ENCODE measurements around the gene RIC8A.

The RIC8A gene

DNA sequence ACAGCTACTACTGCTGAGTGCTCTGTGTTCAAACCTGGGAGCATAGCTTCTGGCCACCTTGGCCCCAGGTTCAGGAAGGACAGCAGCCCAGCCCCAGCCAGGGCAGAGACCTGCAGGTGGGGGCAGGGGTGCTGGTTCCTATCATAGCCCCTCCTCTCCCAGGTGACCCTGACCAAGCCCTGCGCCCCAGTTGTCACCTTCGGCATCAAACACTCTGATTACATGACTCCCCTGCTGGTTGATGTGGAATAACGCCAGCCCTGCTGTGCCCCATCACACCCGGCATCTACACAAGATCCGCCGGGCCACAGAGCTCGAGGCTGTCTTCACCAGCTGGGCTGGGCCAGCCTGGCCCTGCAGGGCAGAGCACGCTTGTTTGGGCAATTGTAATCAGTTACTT is 7.7 kb upstream of the RIC8A start:
- ATAC-seq (replicated peaks) (peak; percentile 16), DNase-seq (no peak)
- Mint-ChIP-seq H3K9me3 (no peaks in the 10 kb centered on the region), H3K4me3 (no peak overlapping the region), H3K36me3 (peaks cover 14 to 22% of the 10 kb centered on the region in 2 donors), H3K4me1 (peaks cover 24 to 32% of the 10 kb centered on the region in 2 donors), H3K27me3 (no peaks in the 10 kb centered on the region), H3K27ac (no peak overlapping the region)

DNA sequence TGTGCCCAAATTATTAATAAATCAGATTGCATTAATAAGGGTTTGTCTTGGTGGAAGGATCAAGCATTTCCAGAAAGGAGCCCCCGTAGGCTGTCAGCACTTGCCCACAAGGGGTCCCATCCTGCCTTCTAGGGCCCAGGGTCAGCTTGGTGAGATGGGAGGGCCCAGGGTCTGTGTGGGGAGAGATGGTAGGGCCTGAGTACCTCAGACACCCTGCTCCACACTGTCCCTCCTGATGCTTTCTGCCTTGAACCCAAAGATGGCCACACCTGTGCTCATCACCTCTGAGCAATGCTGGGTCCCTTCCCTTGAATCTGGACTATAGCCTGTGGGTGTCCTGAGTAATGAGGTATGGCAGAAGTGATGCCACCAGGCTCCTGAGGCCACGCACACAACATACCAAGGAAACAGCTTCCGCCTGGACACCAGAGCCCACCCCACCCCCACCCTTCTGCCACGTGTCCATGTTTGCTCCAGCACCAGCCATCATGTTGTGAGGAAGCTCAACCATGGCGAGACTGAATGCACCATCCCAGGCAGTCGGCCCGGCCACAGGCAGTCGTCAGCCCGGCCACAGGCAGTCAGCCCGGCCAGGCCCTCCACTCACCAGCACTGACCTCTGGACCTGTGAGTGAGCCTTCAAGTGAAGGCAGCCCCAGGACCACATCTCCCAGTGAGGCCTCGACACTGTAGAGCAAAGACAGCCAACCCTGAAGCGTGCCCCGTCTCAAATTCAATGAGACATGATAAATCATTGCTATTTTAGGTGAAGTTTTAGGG is 7.1 kb upstream of the RIC8A start:
- no peak for ATAC-seq (replicated peaks)
- H3K27ac Mint-ChIP-seq = no peak overlapping the region
- H3K4me3 Mint-ChIP-seq = no peak overlapping the region
- no peaks in the 10 kb centered on the region for H3K27me3 Mint-ChIP-seq
- DNase-seq = no peak
- H3K9me3 Mint-ChIP-seq = no peaks in the 10 kb centered on the region
- H3K4me1 Mint-ChIP-seq = peaks cover 25 to 36% of the 10 kb centered on the region in 2 donors
- peaks cover 14 to 22% of the 10 kb centered on the region in 2 donors for H3K36me3 Mint-ChIP-seq

DNA sequence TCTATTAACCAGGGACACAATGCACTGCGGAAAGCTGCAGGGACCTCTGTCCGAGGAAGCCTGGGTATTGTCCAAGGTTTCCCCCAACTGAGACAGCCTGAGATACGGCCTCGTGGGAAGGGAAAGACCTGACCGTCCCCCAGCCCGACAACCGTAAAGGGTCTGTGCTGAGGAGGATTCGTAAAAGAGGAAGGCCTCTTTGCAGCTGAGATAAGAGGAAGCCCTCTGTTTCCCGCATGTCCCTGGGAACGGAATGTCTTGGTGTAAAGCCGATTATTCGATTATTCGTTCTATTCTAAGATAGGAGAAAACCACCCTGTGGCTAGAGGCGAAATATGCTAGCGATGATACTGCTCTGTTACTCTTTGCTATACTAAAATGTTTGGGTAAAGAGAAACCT is 5.5 kb upstream of the RIC8A start:
- Mint-ChIP-seq H3K27me3 (no peaks in the 10 kb centered on the region), H3K4me3 (no peak overlapping the region), H3K9me3 (no peaks in the 10 kb centered on the region), H3K4me1 (peaks cover 29 to 51% of the 10 kb centered on the region in 2 donors), H3K27ac (no peak overlapping the region), H3K36me3 (peaks cover 17 to 26% of the 10 kb centered on the region in 2 donors)
- no peak for ATAC-seq (replicated peaks)
- DNase-seq = no peak

DNA sequence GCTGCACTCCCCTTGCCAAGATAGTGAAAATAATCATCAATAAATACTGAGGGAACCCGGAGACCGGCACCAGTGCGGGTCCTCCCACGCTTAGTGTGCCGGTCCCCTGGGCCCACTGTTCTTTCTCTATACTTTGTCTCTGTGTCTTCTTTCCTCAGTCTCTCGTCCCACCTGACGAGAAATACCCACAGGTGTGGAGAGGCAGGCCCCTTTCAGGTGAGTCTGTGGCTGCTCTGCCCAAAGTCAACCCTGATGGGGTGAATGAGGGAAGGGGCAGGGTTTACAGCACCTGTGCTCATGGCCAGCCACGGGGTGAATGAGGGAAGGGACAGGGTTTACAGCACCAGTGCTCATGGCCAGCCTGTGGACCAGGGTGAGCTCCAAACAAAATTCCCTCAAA is 5.0 kb upstream of the RIC8A start:
- Mint-ChIP-seq H3K36me3 (peaks cover 18 to 31% of the 10 kb centered on the region in 2 donors), H3K4me1 (peaks cover 29 to 51% of the 10 kb centered on the region in 2 donors), H3K9me3 (no peaks in the 10 kb centered on the region), H3K27ac (peak overlapping the region; percentile 31), H3K27me3 (no peaks in the 10 kb centered on the region), H3K4me3 (no peak overlapping the region)
- ATAC-seq (replicated peaks) = no peak
- no peak for DNase-seq

DNA sequence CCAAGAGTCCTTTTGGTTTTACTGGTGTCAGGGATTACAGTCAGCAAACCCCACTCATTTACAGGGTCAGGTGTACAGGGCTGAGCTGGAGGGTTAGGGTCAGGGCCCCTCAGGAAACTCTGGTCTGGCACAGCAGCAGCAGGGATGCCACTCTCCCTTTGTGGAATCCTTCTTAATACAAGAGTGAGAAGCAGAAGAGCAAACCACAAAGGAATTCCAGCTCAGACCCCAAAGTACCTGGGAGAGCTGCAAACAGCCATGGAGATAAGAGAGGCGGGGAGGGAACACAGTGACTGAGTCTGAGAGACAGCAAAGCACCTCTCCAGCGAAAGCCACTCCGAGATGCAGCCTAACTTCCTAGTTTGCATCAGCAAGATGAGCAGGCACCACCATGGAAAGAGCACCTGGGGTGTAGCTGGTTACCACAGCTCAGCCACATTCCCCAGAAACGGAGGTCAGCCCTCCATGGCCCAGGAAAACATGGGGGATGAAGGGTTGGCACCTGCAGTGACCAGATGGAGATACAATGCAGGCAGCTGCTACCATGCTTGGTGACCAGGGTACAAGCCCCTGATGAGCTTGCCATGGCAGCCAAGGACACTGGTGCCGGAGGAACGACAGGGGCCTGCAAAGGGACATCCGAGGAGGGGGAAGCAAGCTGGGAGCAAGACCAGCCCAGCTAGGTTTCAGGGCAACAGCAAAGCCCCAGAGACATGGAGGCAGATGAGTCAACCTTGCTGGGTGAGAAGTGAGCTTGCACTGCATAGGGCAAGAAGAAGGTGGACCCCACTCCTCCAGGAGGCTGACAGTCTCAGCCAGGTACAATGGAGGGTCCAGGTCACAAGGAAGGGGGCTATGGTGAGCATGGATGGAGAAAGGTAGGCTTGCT is 4.2 kb upstream of the RIC8A start:
- Mint-ChIP-seq H3K4me1 (peaks cover 29 to 51% of the 10 kb centered on the region in 2 donors), H3K27ac (peak overlapping the region; percentile 82), H3K9me3 (no peaks in the 10 kb centered on the region), H3K4me3 (no peak overlapping the region), H3K36me3 (peaks cover 18 to 36% of the 10 kb centered on the region in 2 donors), H3K27me3 (no peaks in the 10 kb centered on the region)
- no peak for DNase-seq
- ATAC-seq (replicated peaks) = no peak

DNA sequence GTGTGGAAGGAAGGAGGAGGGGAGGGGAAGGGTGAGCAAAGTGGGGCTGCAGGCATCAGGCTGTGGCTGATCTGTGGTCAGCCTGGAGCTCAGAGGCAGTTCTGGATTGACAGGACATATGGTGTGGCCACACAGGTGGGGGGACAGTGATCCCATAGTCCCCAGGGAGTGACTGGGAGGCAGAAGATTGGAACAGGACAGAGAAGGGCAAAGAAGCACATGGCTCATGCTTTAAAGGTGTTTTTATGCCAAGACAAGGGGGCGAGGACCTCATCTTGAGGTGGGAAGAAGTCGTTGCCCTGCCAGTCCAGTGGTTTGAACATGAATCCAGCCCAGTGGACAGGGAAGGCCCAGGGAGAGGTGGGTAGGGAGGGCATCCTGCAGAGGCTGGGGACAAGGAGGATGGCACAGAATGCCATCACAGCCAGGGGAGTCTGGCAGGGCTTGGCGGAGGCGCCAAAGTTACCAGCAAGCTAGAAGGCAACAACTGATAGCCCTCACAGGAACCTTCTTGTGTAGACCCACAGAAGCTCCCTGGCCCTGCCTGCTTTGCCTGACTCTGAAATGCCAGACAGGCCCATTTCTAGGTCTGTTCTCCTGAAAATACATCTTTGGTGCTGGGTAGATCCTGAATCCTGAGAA is 3.4 kb upstream of the RIC8A start:
- H3K27me3 Mint-ChIP-seq = no peaks in the 10 kb centered on the region
- H3K27ac Mint-ChIP-seq = peak overlapping the region; percentile 82
- peaks cover 20 to 43% of the 10 kb centered on the region in 2 donors for H3K36me3 Mint-ChIP-seq
- peaks cover 29 to 51% of the 10 kb centered on the region in 2 donors for H3K4me1 Mint-ChIP-seq
- DNase-seq (no peak), ATAC-seq (replicated peaks) (no peak)
- no peaks in the 10 kb centered on the region for H3K9me3 Mint-ChIP-seq
- no peak overlapping the region for H3K4me3 Mint-ChIP-seq

DNA sequence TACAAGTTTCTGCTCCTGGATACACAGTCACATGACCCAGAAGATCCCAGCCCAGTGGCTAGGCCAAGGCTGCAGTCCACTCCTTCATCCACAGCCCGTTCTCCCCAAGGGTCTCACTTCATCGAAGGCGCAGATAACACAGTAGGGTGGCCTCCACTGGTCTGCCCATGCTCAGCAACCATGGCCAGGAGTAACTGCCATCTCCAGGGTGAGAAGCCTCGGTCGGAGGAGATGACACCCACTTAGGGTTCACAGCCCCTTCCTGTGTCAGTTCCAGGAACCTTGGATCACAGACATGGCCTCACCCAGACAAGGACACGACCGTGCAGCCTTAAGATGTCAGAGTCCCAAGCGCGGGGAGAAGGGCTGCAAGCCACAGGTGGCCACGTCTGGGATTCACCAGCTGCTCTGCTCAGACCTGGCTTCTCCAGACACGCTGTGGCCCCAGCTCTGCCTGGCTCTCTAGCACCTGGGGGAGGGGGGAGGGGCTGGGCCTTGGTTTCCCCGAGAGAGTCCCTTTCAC is 2.9 kb upstream of the RIC8A start:
- Mint-ChIP-seq H3K27me3 (no peaks in the 10 kb centered on the region), H3K9me3 (no peaks in the 10 kb centered on the region), H3K4me1 (peaks cover 31 to 57% of the 10 kb centered on the region in 2 donors), H3K4me3 (no peak overlapping the region), H3K36me3 (peaks cover 23 to 44% of the 10 kb centered on the region in 2 donors), H3K27ac (no peak overlapping the region)
- no peak for DNase-seq
- no peak for ATAC-seq (replicated peaks)

DNA sequence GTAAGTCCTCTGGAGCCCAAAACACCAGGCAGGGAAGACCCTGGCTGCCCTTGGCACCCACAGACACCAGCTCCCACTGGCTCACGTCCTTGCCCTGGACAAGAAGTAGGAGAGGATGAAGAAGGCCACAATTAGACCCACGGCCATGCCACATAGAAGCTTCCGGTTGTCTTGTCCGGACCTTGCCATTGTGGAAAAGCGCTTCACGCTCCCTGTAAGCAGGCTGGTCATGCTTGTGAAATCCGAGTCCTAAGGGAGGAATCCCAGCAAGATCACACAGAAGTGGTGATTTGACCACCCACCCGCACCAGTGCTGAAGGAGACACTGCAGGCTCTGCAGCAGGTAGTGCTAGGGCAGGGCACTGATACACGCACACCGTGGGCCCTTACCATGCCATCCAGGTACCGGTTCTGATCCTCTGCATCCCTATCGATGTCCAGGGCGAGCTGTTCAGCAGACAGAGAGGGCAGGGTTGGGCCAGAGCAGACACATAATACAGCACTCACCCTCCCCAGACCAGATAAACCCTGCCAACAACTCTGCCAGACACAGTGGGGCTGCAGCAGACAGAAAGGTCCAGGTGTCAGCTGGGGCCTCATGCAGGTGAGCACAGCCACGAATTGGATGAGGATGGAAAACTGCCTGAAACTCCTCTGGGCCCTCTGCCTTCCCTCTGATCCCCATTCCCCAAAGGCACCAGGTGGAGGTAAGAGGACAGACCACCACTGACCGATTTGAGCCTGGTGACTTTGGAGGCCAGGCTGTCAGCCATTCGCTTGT is 2.1 kb upstream of the RIC8A start:
- H3K27me3 Mint-ChIP-seq = no peaks in the 10 kb centered on the region
- no peaks in the 10 kb centered on the region for H3K9me3 Mint-ChIP-seq
- DNase-seq = no peak
- ATAC-seq (replicated peaks) = no peak
- H3K36me3 Mint-ChIP-seq = peaks cover 28 to 51% of the 10 kb centered on the region in 2 donors
- peaks cover 38 to 65% of the 10 kb centered on the region in 2 donors for H3K4me1 Mint-ChIP-seq
- peak overlapping the region; percentile 92 to 95 for H3K4me3 Mint-ChIP-seq
- peak overlapping the region; percentile 20 for H3K27ac Mint-ChIP-seq

DNA sequence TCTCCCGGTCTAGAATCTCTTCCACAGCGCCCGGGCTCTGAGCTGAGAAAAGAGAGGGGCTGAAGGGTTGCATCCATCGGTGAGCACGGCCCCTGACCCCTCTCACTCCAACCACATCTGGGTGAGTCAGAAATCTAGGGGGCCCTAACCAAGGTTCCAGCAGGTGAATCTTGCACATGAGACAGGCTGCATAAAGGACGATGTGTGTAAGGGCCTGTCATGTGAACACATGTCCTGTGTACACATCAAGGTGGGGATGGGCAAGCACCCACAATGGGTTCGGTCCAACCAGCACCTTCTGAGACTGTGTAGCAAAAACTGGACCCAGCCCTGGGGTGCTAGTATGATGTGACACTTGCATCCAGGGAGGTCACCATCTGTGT is 1.5 kb upstream of the RIC8A start:
- DNase-seq (no peak), ATAC-seq (replicated peaks) (no peak)
- Mint-ChIP-seq H3K4me1 (peaks cover 38 to 63% of the 10 kb centered on the region in 2 donors), H3K9me3 (no peaks in the 10 kb centered on the region), H3K27ac (peak overlapping the region; percentile 98), H3K27me3 (no peaks in the 10 kb centered on the region), H3K4me3 (peak overlapping the region; percentile 92 to 95), H3K36me3 (peaks cover 26 to 54% of the 10 kb centered on the region in 2 donors)

DNA sequence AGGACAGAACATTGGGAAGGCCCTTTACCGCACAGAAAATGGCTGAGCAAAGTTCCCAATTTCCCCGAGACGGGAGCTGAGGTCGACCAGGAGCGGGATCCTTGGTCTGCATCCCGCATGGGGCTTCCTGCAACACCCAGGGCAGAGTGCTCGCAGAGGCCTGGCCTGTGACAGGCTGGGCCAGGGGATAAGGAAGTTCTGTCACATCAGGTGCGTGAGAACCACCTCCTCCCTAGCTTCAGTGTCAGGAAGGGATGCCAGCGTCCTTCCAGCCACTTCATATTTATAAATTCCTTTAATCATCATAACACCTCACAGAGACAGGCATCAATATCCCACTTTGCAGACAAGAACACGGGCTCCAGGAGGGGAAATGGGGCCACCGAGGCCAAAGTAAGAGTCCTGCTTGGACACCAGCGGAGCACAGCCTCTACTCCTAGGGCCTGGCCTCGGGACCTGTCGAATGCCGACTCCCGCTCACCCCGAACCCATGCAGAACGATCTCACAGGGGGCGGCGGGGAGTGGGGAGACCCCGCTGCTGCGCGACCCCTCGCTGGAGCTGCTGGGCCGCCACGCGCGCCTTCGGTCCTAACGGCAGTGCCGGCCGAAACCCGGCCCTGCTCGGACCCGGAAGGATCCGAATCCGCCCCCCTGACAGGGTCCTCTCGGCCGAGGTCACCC is 841 bp upstream of the RIC8A start:
- ATAC-seq (replicated peaks) = peak; percentile 1 to 3
- Mint-ChIP-seq H3K9me3 (no peaks in the 10 kb centered on the region), H3K27ac (peak overlapping the region; percentile 98), H3K36me3 (peaks cover 30 to 61% of the 10 kb centered on the region in 2 donors), H3K4me3 (peak overlapping the region; percentile 92 to 95), H3K4me1 (peaks cover 40 to 64% of the 10 kb centered on the region in 2 donors), H3K27me3 (no peaks in the 10 kb centered on the region)
- no peak for DNase-seq

DNA sequence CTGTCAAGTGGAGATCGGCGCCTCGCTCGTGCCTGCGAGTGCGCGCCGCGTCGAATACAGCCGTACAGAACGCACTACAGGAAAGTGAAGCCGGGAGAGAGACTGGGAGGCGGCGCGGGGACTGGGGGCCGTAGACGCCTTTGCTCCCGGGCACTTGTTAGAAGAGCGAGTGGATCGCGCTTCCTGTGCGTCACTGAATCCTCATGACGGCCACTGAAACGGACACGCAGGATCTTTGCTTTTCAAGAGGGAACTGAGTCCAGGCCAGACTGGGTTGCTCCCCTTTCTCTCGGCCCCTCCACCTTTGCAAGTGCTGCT is 314 bp downstream of the RIC8A start:
- Mint-ChIP-seq H3K27ac (peak overlapping the region; percentile 98), H3K27me3 (no peaks in the 10 kb centered on the region), H3K4me1 (peaks cover 32 to 56% of the 10 kb centered on the region in 2 donors), H3K9me3 (no peaks in the 10 kb centered on the region), H3K36me3 (peaks cover 30 to 62% of the 10 kb centered on the region in 2 donors), H3K4me3 (peak overlapping the region; percentile 92 to 95)
- DNase-seq (no peak), ATAC-seq (replicated peaks) (peak; percentile 14 to 21)

DNA sequence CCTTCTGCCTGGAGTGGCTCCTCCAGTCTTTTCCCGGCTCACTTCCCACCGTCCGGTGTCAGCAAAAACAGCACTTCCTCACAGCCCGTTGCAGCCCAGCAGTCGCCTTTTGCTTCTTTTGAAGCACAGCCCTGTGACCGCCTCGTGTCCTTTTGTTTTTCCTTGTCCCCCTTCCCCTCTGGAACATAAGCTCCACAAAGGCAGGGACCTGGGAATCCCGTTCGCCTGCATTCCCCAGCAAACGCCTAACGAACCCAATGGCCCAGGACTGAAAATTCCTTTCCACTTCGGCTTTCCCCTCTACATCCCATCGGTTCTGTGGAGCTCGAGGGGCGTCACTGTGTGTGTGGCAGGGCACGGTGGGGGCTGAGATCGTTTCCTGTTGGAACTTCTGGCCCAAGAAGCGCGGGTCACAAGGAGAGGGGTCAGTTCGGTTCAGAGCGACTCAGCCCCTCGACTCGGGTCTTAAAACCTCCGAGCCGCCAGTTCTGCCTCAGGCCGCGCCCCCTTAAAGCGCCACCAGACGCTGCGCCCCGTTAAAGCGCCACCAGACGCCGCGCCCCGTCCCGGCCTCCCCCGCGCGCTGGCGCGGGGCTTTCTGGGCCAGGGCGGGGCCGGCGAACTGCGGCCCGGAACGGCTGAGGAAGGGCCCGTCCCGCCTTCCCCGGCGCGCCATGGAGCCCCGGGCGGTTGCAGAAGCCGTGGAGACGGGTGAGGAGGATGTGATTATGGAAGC is 841 bp downstream of the RIC8A start:
- H3K9me3 Mint-ChIP-seq = no peaks in the 10 kb centered on the region
- peak overlapping the region; percentile 92 to 95 for H3K4me3 Mint-ChIP-seq
- no peaks in the 10 kb centered on the region for H3K27me3 Mint-ChIP-seq
- peak overlapping the region; percentile 98 for H3K27ac Mint-ChIP-seq
- H3K36me3 Mint-ChIP-seq = peaks cover 30 to 62% of the 10 kb centered on the region in 2 donors
- DNase-seq (peak; percentile 78), ATAC-seq (replicated peaks) (peak; percentile 72 to 73)
- peaks cover 31 to 55% of the 10 kb centered on the region in 2 donors for H3K4me1 Mint-ChIP-seq

DNA sequence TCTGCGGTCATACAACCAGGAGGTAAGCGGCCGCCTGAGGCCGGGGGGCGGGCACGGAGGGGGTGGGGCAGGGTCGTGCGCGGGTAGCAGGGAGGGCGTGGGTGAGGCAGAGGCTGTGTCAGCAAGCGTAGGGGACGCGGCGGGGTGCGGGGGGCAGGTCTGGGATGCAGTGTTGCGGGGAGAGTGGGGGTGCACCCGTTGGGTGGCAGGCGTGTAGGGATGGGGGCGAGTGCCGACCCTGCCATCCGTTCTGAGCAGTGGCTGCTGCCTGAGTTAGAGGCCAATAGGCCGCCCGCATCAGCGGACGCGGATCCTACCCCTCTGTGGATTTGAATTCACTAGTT is 1.4 kb downstream of the RIC8A start:
- H3K9me3 Mint-ChIP-seq = no peaks in the 10 kb centered on the region
- H3K27me3 Mint-ChIP-seq = no peaks in the 10 kb centered on the region
- H3K4me3 Mint-ChIP-seq = peak overlapping the region; percentile 92 to 95
- H3K27ac Mint-ChIP-seq = peak overlapping the region; percentile 98
- DNase-seq (no peak), ATAC-seq (replicated peaks) (peak in 1 of 2 donors; percentile 3)
- H3K4me1 Mint-ChIP-seq = peaks cover 27 to 51% of the 10 kb centered on the region in 2 donors
- H3K36me3 Mint-ChIP-seq = peaks cover 28 to 59% of the 10 kb centered on the region in 2 donors
